Esophagus muscularis mucosa (tissue), 4 donors: ENCODE measurements around the gene BMP3. TPM values are rescaled to one million over a fixed set of nuclear protein-coding genes. Genes with fewer than 3 reads are reported as not detected.

Experiments
- DNase-seq: peaks from one replicate; pipeline ENCODE4 v3.0.0-alpha.2; 2017; ENCODE audit errors: extremely low spot score
- H3K27ac ChIP-seq, 4 donors: fragments of 200-600 bp; sonication (generic); replicated peaks in 1 of 4; 1 replicate in 3 of 4; 2 replicates in 1 of 4; pipeline ENCODE4 v1.5.1; 2016 to 2019; ENCODE audit warnings: mild to moderate bottlenecking in 1 of 4
- H3K27me3 ChIP-seq, 4 donors: fragments of 200-600 bp; sonication (generic); one replicate each; pipeline versions ENCODE4 v1.5.1 to v1.6.0; 2016 to 2019
- H3K36me3 ChIP-seq, 4 donors: fragments of 200-600 bp; sonication (generic); one replicate each; pipeline ENCODE4 v1.5.1; 2016 to 2019
- H3K4me1 ChIP-seq, 4 donors: fragments of 200-600 bp; sonication (generic); one replicate each; pipeline ENCODE4 v1.5.1; 2016 to 2019
- H3K4me3 ChIP-seq, 4 donors: fragments of 200-600 bp; sonication (generic); 1 replicate in 2 of 4; 2 replicates in 2 of 4; pipeline ENCODE4 v1.5.1; 2016 to 2019; ENCODE audit warnings: mild to moderate bottlenecking in 4 of 4, moderate library complexity in 1 of 4
- H3K9me3 ChIP-seq, 4 donors: fragments of 200-600 bp; sonication (generic); 1 replicate in 3 of 4; 2 replicates in 1 of 4; pipeline ENCODE4 v1.5.1; 2016 to 2019
- CTCF ChIP-seq, 3 experiments: fragments of 200-600 bp in 2 of 3; fragments of 450-650 bp in 1 of 3; sonication (generic) in 2 of 3; IDR thresholded peaks; one replicate each; pipeline ENCODE4 v1.5.1; 2017 to 2019; ENCODE audit warnings: antibody characterized with exemption in 3 of 3, mild to moderate bottlenecking in 2 of 3, moderate library complexity in 1 of 3
- EP300 ChIP-seq: sonication (generic); formaldehyde crosslinking; IDR thresholded peaks from one replicate; pipeline ENCODE4 v1.6.1; 2017; ENCODE audit warnings: antibody characterized with exemption
- POLR2A ChIP-seq: fragments of 450-650 bp; IDR thresholded peaks from one replicate; pipeline ENCODE4 v1.6.1; 2017; ENCODE audit warnings: antibody characterized with exemption, moderate library complexity, mild to moderate bottlenecking, low read depth
- POLR2AphosphoS5 ChIP-seq, 2 donors: sonication (generic); formaldehyde crosslinking; IDR thresholded peaks; one replicate each; pipeline ENCODE4 v1.6.1; 2017; ENCODE audit warnings: antibody characterized with exemption in 2 of 2
- WGBS: methylation state at CpG from one replicate; pipeline ENCODE4 v1.1.5; 2018; 5-methylcytosine and 5-hydroxymethylcytosine counted together
- intact Hi-C: fragments of 100-400 bp; cut with DNase I; formaldehyde crosslinking; loops from one replicate; pipeline ENCODE4 v1.15.1; 2023
- total RNA-seq, 4 donors: library from RNA; depleted of rRNA; stranded (reverse); fragments of >200 nt; gene quantifications; one replicate each; pipeline versions ENCODE4 v1.1.0 to v1.2.1, GENCODE V29; 2016

BMP3 gene
- total RNA-seq, 4 donors from 2014 or later, result 15.7 to 23.8 (median 18.0) TPM

GRCh38 chr4:81058621-81059020 lies 28.1 kb downstream of the BMP3 start:
- no peaks in the 10 kb centered on the region for H3K36me3 ChIP-seq
- 63% methylated on average over 1 of the region's 1 CpG for WGBS
- TF ChIP-seq CTCF (IDR thresholded peaks at IDR 0.05) (no peak), EP300 (no peak), POLR2A (no peak), POLR2AphosphoS5 (IDR thresholded peaks at IDR 0.05) (no peak)

GRCh38 chr4:81060587-81061343 lies 30.3 kb downstream of the BMP3 start:
- H3K4me1 ChIP-seq, result peaks cover 0 to 14% (median 2%) of the 10 kb centered on the region in 4 donors
- H3K4me3 ChIP-seq, result no peak overlapping the region
- intact Hi-C loops, result no loop called here
- no peaks in the 10 kb centered on the region for H3K27me3 ChIP-seq
- WGBS, result 81% methylated on average over 6 of the region's 6 CpGs
- TF ChIP-seq CTCF (IDR thresholded peaks at IDR 0.05) (no peak), POLR2AphosphoS5 (IDR thresholded peaks at IDR 0.05) (no peak), POLR2A (no peak), EP300 (no peak)
- no peaks in the 10 kb centered on the region for H3K9me3 ChIP-seq
- DNase-seq, result no peak
- H3K27ac ChIP-seq, result no peak overlapping the region
- H3K36me3 ChIP-seq, result no peaks in the 10 kb centered on the region

More at GRCh38 chr4:81058621-81059020, 28.1 kb downstream of the BMP3 start:
- Histone ChIP-seq H3K4me3 (no peak overlapping the region), H3K9me3 (no peaks in the 10 kb centered on the region), H3K27me3 (no peaks in the 10 kb centered on the region), H3K4me1 (peaks cover 0 to 2% (median under 1%) of the 10 kb centered on the region in 4 donors), H3K27ac (no peak overlapping the region)
- intact Hi-C loops, result no loop called here
- DNase-seq, result no peak

GRCh38 chr4:81061344-81061730 lies 30.8 kb downstream of the BMP3 start:
- H3K4me1 ChIP-seq, result peaks cover 0 to 14% (median 2%) of the 10 kb centered on the region in 4 donors
- H3K36me3 ChIP-seq, result no peaks in the 10 kb centered on the region
- no peaks in the 10 kb centered on the region for H3K27me3 ChIP-seq
- DNase-seq, result no peak
- H3K4me3 ChIP-seq, result no peak overlapping the region
- no peak overlapping the region for H3K27ac ChIP-seq
- intact Hi-C loops, result no loop called here
- TF ChIP-seq CTCF (IDR thresholded peaks at IDR 0.05), result no peak
- no peak for TF ChIP-seq POLR2A
- TF ChIP-seq EP300, result no peak
- no peak for TF ChIP-seq POLR2AphosphoS5 (IDR thresholded peaks at IDR 0.05)
- no peaks in the 10 kb centered on the region for H3K9me3 ChIP-seq

GRCh38 chr4:81062001-81062400 lies 31.5 kb downstream of the BMP3 start:
- no peak for DNase-seq
- 57% methylated on average over 1 of the region's 1 CpG for WGBS
- no peaks in the 10 kb centered on the region for H3K27me3 ChIP-seq
- intact Hi-C loops, result no loop called here
- TF ChIP-seq POLR2A, result no peak
- no peaks in the 10 kb centered on the region for H3K36me3 ChIP-seq
- H3K4me1 ChIP-seq, result peaks cover 0 to 14% (median 2%) of the 10 kb centered on the region in 4 donors
- H3K4me3 ChIP-seq, result no peak overlapping the region
- H3K27ac ChIP-seq, result no peak overlapping the region
- no peaks in the 10 kb centered on the region for H3K9me3 ChIP-seq

GRCh38 chr4:81065446-81065845 lies 34.9 kb downstream of the BMP3 start:
- no peak for DNase-seq
- Histone ChIP-seq H3K9me3 (no peaks in the 10 kb centered on the region), H3K27ac (no peak overlapping the region), H3K4me3 (no peak overlapping the region), H3K36me3 (no peaks in the 10 kb centered on the region), H3K27me3 (no peaks in the 10 kb centered on the region), H3K4me1 (peaks cover 0 to 14% (median 5%) of the 10 kb centered on the region in 4 donors)
- intact Hi-C loops, result no loop called here
- no peak for TF ChIP-seq POLR2AphosphoS5 (IDR thresholded peaks at IDR 0.05)
- TF ChIP-seq EP300, result no peak
- no peak for TF ChIP-seq POLR2A
- no peak for TF ChIP-seq CTCF (IDR thresholded peaks at IDR 0.05)
- 68% methylated on average over 5 of the region's 5 CpGs for WGBS
